Endometrium (tissue), 2 donors: ENCODE data around the gene MAST4.

Source experiments
- FAIRE-seq: peaks from 2 replicates; lab custom pipeline; 2012; peaks lifted over from hg19 to GRCh38; lab: Jason Lieb, UNC
- donor health status: control.
- donor health status: control.

The MAST4 gene

DNA sequence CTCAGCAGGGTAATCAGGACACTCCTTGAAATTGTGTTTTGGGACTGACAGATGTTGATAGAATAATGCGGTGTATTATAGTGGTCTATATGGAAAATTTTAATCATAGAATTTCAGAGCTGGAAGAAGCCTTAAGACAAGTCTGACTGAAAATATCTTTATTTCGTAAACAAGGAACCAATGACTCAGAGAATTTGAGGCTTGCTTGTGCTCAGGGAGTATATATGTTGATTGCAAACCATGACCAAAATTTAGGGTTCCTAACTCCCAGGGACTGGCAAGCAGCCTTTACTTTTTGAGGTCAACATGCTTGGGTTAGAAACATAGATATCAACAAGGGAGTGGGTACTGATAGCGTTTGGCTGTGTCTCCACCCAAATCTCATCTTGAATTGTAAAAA is 313.2 kb downstream of the MAST4 start:
- FAIRE-seq = no peak

DNA sequence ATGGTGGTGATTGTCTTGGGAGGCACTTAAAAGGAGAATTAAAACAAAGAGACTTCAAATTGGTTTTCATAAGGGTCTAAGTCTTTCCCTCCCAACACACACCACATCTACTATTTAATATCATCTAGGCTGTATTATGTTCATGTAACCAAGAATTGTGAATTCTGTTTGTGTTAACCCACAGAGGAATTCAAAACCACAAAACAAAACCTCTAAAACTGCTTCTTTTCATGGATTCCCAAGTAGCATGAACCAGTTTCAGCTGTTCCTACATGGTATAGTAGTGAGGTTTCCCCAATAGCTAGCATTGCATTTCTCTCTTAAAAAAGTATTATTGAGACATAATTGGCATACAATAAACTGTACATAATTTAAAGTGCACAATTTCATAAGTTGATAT is 316.6 kb downstream of the MAST4 start:
- no peak for FAIRE-seq

DNA sequence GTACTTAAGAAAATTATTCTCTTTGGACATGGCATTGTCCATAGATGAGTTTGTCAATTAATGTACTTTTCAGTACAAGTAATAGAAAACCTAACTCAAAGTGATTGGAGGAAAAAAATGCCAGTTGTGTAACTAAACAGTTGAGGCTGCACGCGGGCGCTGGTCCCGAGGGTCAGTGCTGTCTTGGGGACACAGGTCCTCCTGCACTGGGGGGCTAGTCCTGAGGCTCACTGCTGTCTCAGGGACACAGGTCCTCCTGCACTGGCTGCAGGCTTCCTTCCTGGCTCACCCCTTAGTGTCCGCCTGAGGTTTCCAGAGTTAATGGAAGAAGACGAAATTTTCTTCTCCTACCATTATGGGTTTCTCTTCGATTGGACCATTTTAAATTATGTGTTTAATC is 319.3 kb downstream of the MAST4 start:
- FAIRE-seq = no peak

DNA sequence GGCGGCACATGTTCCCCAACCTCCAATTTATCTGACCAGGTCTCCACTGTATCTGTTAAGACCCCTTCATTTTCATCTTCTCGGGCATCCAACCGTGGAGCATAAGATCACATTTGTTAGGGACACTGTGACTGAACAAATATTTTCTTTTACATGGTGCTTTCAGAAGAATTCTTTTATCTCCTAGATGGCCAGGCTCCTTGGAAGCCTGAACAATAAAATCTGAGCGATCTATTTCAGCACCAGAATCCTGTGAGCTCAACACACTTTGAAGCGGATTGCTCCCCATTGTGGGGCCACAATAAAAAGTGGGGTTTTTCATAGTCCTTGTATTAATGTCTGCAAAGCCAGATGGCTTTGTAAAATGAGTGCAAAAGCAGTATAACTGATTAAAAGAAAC is 326.7 kb downstream of the MAST4 start:
- no peak for FAIRE-seq

DNA sequence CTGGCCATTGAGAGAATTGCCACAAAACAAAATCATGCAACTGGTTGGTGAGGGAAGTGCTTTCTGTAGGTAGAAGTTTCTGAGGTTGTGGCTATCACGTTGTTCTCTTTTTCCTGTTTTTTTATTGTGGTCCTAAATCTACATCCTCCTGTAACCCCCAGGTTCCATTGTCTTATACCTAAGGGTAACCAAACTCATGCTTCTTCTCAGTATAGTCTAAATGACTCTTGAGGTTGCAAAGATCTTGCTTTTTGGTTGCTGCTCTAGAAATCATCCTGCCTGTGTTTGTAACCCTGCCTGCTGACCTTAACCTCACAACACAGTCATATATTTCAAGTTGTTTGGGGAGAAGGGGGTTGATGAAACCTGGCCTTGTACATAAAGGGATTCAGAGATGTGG is 327.3 kb downstream of the MAST4 start:
- FAIRE-seq = no peak

DNA sequence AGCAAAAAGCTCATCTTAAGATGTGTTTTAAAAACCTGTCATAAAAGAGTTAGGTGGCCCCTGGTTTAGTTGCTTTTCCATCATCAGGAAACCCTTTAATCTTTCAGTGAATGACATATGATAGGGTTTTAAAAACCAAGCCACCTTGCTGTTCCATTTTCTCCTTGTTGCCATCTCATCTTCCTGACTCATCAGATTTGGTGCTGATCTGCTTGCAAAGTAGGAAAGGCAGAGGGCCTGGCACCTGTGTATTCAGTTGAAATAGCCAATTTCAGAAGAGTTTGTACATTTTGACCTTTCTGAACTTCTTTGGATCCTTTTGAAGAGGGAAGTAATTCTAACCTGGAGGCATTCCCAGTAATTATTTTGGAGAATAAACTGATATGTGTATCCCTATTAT is 327.7 kb downstream of the MAST4 start:
- FAIRE-seq = no peak

DNA sequence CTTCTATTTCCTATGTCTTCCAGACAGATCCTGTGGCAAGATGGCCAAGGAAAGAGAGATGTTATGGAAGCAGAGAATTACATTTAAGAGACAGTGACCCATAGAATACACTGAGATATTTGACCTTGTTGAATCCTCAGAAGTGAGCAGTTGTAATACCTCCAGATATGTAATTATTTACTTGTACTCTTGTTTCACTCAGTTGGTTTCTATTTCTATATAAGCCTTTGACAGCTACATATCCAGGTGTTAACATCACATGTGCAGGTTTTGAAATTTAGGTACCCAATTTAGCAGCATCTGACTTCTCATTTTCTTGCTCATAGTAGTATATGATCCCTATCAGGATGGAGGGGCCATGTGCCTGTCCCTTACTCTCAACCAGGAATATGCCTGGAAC is 330.9 kb downstream of the MAST4 start:
- FAIRE-seq = no peak

DNA sequence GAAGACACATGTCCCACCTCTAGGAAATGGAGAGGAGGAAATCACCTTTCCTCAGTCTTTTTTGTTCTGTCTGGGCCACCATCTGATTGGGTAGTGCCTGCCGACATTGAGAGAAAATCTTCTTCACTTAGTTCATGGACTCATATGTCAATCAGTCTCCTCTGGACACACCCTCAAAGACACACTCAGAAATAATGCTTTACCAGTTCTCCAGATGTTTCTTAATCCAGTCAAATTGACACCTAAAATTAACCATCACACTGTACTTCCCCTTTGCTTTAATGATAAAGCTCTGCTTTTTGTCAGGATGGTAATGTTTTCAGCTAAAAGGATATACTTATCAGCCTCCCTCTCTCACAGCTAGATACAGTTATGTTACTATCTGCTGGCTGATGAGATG is 333.1 kb downstream of the MAST4 start:
- no peak for FAIRE-seq

DNA sequence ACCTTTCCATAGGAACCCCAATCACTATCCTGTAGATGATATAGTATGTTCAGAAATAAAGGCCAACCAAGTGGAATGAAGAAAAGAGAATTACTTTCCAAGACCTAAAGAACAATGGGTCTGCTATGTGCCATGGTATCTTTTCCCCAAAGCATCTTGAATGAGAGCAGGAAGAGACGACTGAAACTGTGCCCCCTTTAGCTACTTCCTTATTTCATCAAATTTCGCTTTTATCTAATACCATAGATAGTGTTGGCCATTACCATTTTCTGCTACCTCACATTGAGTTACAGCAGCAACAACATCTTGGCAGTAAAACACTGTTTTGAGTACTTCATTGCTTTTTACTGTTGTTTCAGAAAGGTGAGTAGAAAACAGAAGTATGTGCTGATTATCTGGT is 333.8 kb downstream of the MAST4 start:
- FAIRE-seq = no peak

DNA sequence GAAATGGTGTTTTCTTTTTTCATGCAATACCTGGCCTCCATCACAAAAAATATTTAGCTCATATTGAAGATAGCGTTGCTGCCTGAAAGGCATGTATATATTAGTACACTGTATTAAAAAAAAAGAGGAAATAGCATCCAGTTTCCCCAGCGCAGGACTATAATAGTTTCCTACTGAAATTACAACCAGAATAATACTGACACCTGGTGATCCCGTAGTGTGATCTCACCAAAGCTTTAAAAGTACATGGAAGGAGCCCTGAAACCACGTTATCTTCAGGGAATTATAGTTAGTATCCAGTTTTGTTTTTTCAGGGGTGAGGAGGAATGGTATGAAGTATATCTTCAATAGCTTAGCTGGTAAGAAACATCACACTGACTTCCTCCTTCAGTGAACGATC is 335.5 kb downstream of the MAST4 start:
- FAIRE-seq = no peak

DNA sequence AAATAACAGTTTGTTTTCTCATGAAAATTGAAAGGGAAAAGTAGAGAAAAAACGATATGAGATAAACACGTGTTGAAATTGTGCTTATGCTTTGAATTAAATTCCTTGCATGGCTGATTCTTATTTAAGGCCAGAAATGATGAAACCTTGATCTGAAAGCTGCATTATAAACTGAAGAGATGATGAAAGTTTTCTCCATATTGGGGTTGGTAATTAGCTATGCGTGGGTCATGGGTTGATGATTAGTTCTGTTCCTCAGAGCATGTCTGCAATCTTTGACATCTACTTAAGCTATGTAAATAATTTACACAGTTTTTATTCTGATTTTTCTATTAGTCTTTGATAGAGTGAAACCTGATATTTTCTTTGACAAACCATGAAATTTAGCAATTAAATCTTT is 336.3 kb downstream of the MAST4 start:
- FAIRE-seq = no peak

DNA sequence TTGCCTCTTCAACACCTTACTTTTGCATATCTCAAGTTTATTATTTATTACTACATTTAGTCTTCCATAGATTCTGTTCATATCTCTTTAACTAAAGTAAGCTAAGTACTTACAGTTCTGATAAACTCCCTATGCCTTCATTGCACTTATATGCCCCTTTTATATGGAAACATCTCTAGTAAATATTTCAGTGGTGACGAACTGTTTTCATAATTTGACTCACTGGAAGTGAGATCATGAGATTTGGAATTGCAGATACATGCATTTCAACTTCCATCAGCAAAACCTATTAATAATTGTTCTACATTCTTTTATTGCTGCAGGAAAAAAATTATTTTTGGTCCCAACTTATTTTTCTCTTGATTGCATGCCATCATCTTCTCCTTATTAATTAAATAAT is 336.9 kb downstream of the MAST4 start:
- no peak for FAIRE-seq

DNA sequence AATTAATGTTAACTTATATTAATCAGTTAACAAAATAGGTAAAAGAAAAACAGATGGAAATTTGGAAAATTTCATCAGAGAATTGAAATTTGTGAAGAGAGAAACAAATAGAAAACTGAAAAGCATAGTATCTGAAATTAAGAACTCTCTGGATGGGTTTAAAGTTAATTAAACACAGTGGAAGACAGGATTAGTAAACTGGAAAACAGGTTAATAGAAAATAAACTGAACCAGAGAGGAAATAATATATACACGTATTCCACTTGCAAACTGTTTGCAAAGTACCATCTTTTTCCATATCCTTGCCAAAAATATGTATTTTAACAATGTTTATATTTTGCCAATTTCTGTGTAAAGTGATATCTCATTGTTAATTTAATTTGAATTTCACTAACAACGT is 342.9 kb downstream of the MAST4 start:
- no peak for FAIRE-seq

DNA sequence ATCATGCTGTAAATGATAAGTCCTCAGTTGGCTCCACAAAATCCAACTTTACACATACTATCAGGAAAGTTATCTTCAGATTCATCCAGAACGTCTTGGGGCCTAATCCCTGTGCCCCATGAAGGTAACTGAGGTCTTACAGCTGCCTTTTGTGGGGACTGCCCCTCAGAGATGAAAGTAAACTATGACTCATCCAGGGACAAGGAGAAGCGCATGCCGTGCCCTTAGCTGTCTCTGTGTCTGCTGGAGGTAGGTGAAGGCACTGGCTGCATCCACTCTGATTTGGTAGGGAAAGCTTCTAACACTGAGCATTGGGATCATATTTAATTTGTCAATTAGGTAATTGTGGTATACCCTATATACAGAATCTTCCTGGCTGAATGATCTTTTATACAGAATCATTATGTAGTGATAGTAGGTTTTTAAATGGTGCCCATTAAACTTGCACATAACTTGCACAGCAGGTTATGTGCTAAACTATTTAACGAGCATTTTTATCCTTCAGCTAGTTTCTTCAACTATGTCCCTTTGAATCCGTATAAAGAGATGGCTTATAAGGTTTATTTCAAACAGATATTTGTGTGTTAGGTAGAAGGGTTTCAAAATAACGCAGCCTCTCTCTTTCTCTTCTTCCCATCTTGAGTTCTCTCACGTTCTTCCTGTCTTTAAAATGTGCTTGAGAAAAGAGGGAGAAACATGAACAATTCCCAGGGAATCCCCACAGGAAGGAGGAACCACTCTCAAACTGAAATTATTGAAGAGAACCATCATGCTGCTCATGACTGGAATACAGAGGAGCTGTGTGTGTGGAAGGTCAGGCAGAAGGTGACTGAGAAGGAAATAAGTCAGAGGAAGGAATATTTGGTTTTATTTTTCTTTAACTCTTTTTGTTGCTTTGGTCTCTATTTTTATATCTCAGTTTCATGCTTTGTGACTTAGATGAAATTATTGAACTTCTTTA is 349.5 kb downstream of the MAST4 start:
- no peak for FAIRE-seq

DNA sequence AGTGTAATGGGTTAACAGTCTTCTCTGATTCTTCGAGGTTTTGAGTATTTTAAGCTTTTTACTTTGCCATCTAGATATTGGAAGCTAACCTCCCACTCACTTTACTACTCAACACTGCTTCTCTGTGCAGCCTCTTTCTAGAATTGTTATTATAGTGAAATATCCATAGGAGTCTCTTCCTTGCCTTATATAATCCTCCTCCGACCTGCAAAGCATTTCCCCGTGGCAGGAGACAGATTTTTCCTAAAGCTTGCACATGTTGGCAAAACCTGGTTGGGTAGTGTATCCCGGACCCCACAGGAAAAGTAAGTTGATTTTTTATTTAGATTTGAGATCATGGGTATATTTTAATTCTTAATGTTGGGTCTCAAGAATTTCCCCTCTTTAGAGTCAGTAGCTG is 351.3 kb downstream of the MAST4 start:
- no peak for FAIRE-seq

DNA sequence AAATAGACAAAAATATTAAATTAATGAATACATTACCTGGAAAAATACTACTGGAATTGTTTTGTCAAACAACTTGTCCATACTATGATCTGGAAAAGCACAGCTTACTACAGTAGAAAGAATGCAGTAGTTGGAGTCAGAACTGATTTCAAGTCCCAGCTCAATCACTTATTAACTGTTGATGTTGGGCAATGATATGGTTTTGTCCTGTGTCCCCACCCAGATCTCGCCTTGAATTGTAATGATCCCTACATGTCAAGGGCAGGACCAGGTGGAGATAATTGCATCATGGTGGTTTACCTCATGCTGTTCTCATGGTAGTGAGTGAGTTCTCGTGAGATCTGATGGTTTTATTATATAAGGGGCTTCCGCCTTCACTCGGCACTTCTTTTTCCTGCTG is 352.9 kb downstream of the MAST4 start:
- no peak for FAIRE-seq

DNA sequence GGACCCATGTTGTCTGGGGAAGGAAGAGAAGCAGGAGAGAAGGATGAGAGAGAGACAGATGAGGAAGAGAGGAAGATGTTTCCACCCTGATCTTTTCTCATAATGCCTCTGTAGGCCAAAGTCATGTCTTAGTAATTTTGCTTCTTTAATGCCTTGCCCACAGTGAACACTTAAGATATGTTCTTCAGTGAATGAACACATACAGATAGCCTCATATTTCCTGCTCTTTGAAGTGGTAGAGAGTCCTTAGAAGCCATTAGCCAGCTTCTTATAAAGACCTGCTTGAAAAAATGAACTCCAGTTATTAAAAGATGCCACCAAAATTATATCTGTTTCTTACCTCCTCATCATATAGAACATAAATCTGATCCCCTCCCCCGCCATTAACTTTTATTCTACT is 356.0 kb downstream of the MAST4 start:
- no peak for FAIRE-seq

DNA sequence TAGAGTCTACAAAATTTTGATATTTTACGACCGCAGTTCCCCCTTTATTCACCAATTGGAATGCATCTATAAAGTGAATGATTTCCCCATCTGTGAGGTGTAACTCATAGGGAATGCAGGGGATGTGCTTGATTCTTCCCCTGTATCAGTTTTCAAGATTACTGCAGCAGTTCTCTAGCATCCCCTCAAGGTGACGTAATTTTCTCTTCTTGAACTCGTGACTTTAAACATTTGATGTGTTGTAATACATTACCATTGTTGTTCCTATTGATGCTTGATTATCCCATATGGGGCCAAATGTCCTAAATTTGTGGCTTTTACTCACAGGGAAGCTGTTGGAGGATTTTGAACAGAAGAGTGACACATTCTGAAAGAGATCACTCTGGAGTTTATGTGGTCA is 360.2 kb downstream of the MAST4 start:
- FAIRE-seq = no peak

DNA sequence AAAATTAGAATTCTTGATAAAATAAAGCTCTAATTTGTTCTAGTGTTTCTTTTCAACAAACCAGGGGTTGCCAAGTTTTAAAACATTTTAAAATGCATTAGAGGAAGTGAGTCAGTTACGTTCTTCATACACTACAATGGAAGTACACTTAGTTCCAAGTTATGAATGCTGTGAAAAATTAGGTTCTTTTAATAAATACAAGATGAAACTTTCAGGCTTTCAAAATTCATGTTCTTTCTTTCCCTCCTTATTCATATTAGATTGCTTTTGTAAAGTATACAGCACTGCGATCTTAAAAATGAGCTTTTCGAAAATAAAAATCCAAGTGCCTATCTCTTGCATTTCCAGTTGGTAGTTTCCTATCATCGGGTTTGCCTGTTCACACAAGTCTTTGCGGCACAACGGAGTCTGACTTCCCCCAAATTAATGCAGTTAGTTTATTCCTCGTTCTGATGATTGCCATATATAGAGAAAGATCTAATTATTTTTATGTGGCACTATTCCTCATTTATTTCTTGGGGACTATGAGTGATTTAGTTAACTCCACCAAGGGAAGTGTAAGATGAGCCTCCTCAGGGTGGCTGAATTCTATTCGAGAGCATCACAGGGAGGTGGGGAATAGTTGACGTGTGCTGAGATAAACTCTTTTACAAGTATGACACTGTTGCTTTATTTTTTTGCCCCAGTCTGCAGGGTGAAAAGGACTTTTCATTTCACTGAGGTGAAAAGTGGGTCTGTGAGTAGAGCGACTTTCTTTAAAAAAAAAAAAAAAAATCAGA is 362.2 kb downstream of the MAST4 start:
- FAIRE-seq = no peak

DNA sequence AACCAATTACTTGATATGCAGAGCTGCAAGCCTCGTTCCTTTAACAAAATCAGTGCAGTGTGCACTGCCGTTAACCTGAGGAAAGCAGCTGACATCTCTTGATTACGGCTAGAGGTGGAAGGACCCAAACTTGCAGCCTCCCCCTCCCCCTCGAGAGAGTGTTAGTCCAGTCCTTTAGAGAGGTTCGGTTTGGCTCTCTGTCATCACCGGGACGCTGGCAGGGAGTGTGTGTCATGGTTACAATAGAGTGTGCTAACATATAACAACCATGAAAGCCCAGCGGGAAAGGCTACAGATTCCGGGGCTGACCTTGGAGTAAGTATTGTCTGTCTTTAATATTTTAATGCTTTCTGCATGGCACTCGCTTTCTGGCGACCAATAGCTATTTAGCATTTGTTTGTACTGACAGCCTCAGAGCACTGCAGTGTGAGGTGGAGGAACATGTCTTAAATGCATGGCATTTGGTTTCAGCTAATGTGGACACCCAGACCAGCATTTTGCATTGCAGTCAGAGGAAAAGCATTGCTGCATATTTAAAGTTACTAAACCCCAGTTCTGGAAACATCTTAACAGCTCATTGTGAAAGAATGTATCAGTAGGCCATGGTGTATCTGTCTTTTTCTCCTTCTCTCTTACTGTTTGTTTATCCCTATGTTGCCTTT is 362.9 kb downstream of the MAST4 start:
- FAIRE-seq = no peak

DNA sequence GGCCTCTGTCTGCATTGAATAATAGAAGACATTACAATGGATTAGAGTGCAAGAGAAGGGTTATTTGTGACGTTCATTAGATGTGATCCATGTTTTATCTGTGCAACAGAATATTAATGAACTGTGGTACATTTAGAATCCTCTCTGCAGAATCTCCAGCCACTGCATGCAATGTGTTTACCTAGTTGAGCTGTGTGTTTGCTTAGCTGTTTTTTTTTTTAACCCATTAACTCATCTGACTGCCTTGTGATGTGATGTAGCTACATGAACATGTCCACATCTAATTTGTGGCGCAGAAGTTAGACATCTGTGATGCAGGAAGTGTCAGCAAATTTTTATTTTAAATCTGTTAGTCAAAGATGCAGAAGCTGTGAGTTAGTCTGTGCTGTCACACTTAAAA is 363.5 kb downstream of the MAST4 start:
- FAIRE-seq = no peak

DNA sequence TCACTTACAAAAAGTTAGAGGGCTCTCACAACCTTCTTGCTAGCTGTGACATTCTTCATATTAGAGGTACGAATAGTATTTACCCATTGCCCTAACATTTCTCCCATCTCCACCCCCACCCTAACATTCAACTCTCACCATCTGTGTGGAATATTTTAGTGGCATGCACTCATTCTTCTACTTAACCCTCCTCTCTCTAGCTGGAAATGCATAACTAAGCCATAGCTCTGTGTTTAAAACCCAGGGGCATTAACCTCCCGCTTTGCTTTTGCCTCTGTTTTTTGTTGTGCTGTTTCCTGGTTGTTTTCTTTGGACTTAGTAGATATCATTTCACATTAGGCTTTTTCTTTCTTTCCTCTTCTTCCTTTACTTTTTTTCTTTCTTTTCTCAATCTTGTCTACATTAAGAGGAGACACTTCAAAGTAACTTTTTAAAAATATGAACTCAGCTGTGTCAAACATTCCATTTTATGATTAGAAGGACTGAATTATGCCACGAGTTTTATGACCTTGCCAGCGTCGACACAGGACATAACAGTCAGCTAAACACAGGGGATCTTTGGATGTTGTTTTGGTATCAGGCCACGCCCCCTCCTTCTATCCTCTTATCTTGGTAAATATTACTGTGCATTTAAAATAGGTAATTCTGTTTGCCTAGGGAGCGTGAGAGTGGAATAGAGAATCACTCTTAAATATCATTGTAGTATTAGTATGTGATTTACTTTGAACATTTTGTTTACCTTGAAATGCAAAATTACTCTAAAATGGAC is 364.4 kb downstream of the MAST4 start:
- FAIRE-seq = no peak
